Choroid plexus epithelial cell (primary cell): ENCODE results near the gene ITGA5.

ENCODE experiments used
- DNase-seq: peaks from one replicate; pipeline ENCODE4 v3.0.0-alpha.2; 2010; ENCODE audit warnings: low read depth
- H3K4me3 ChIP-seq: 2 replicates; pipeline ENCODE4 v1.5.1; 2011; ENCODE audit warnings: low read depth, mild to moderate bottlenecking, control low read depth, low read length, moderate library complexity
- CTCF ChIP-seq: conservative IDR thresholded peaks from 2 replicates; pipeline ENCODE4 v1.5.1; 2011; ENCODE audit warnings: low read depth, mild to moderate bottlenecking, control low read depth, inconsistent platforms, low read length, moderate library complexity

The ITGA5 gene

GRCh38 chr12:54363047-54363446 is 56.0 kb downstream of the ITGA5 start:
- no peak for DNase-seq
- no peak for TF ChIP-seq CTCF
- H3K4me3 ChIP-seq, result no peak overlapping the region

- H3K4me3 ChIP-seq, result no peak overlapping the region
- DNase-seq, result peak; percentile 89
- peak; percentile 96 for TF ChIP-seq CTCF
Measured at GRCh38 chr12:54360717-54361456, 58.2 kb downstream of the ITGA5 start.

- no peak for TF ChIP-seq CTCF
Measured at GRCh38 chr12:54359762-54360351, 59.2 kb downstream of the ITGA5 start.

GRCh38 chr12:54358945-54359761 is 59.9 kb downstream of the ITGA5 start:
- peak overlapping the region; percentile 88 for H3K4me3 ChIP-seq
- DNase-seq, result peak; percentile 100
- TF ChIP-seq CTCF, result no peak

More at GRCh38 chr12:54359762-54360351, 59.2 kb downstream of the ITGA5 start:
- no peak for DNase-seq
- H3K4me3 ChIP-seq, result peak overlapping the region; percentile 56

- H3K4me3 ChIP-seq, result peak overlapping the region; percentile 88
- peak; percentile 57 for DNase-seq
- no peak for TF ChIP-seq CTCF
Measured at GRCh38 chr12:54358191-54358944, 60.7 kb downstream of the ITGA5 start.

GRCh38 chr12:54357506-54358190 is 61.4 kb downstream of the ITGA5 start:
- TF ChIP-seq CTCF, result no peak
- H3K4me3 ChIP-seq, result peak overlapping the region; percentile 88
- no peak for DNase-seq
